HG02840 (cell line): ENCODE results near the gene PREX1.
"Not testable (repeated sequence)": the region's sequence is repeated elsewhere in the genome, so short reads cannot be mapped to it uniquely, and the experiment has no call there.

Experiments
- ATAC-seq: cut with Tn5 transposase; IDR thresholded peaks from one replicate; pipeline ENCODE4 v1.9.1; 2021; ENCODE audit warnings: mild to moderate bottlenecking, moderate library complexity, moderate number of reproducible peaks; ENCODE audit not compliant: unreplicated experiment, low FRiP score

Gene PREX1

GRCh38 chr20:48827855-48828733 lies at the start of gene PREX1:
Gene PREX1, minus strand, starts transcription at chr20:48827999. Its CDS starts 139 bp downstream, at chr20:48827860.
- ATAC-seq, result peak; percentile 40

DNA sequence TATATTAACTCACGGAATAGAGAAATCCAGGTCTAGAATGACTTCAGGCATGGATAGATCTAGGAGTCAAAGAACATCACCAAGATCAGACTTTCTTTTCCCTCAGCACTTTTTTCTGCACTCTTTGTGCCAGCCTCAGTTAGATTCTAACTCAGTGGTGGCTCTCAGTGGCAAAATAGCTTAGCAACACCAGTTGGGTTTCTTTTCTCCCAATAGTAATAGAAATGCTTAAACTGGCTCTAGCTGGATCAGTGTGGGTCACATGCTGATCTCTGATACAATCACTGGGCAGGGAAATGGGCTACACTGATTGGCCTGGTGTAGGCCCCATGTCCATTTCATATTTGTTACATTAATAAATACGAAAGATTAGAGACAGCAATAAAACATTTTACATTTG lies 49.5 kb upstream of the PREX1 start:
- no peak for ATAC-seq

DNA sequence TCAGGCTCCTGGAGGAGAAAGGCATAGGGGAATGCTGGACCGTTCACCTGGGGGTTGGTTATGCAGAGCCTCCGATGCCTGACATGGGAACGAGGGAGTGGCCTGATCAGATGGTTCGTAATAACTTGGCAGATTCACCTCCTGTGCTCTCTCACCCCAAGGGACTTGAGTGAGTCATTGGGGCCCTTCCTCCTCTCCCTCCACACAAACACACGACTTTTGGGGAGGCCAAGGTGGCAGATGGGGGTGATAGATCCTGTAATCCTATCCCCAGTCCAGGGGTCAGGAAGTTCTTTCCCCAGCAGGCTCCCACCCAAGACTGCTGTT lies 48.1 kb upstream of the PREX1 start:
- ATAC-seq, result no peak

GRCh38 chr20:48875233-48875913 lies 47.6 kb upstream of the PREX1 start:
- ATAC-seq, result no peak

- not testable (repeated sequence) for ATAC-seq
These were observed 41.6 kb upstream of the PREX1 start for GRCh38 chr20:48869442-48869841.

- no peak for ATAC-seq
These were observed 39.1 kb upstream of the PREX1 start for GRCh38 chr20:48866936-48867335.

- no peak for ATAC-seq
These were observed 37.0 kb upstream of the PREX1 start for GRCh38 chr20:48864738-48865318.

- no peak for ATAC-seq
These were observed 36.5 kb upstream of the PREX1 start for GRCh38 chr20:48864254-48864653.

DNA sequence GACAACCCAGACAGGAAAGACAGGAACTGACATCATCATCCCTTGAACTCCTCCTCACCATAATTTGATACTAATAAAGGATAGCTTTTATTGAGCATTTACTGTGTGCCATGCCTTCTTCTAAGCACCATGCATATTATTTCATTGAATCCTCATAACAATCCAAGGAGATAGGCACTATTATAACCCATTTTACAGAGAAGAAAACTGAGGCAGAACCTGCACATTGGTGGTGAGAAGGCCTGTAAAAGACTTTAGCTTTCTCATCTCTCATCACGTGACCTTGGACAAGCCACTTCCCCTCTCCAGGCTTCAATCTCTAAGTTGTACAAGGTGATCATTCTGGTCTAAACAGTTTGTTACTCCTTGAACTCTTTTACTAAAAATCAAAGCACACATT lies 34.5 kb upstream of the PREX1 start:
- ATAC-seq, result no peak

GRCh38 chr20:48861444-48861843 lies 33.6 kb upstream of the PREX1 start:
- no peak for ATAC-seq

DNA sequence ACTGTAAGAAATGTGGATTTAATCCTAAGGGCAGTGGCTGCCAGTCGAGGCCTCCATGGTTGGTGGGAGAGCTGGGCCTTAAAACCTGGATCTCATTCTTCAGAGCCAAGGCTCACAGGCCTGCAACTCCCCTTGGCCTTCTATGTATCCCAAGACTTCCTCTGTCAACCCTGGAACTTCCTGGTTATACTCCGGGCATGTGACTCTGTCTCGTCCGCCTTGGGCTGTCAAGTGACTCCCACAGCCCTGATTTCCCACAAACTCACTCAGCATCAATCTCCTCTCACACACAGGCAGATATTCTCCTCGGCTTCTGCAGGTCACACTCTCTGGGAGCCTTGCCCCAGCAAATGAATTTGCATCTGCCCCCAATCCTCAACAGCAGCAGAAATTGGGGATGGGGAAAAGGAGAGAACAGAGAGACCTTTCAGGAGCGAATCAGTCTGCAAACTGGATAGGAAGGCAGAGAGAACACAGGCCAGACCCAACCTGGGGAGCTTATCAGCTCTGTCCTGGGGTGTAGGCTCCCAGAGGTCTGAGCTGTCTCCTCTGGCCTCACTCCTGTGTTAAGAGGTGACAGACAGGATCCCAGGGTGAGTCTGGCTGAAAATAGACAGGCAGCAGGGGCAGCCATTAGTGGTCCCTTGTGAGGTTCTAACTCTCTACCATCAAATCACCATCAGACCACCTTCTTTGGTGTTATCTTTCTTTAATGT lies 30.4 kb upstream of the PREX1 start:
- no peak for ATAC-seq

DNA sequence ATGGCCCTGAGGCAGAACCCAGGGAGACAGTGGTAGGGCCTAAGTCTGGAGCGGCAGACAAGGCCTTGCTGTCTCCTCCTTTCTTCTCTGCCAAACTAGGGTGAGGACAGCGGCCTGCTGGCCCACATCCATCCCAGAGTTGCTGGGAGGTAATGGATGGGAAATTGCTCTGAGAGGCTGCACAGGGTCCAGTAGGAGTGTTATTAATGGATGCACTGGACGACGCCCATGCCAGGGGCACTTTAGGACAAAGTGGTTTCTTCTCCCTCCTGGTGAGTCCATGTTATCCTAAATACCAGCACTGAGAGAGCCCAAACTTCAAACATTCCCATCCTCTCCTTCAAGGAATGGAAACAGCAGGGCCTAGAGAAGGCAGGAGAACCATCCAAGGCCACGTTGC lies 28.3 kb upstream of the PREX1 start:
- no peak for ATAC-seq

- ATAC-seq, result no peak
These were observed 27.2 kb upstream of the PREX1 start for GRCh38 chr20:48855046-48855445.

GRCh38 chr20:48852609-48853008 lies 24.8 kb upstream of the PREX1 start:
- ATAC-seq, result no peak

GRCh38 chr20:48851579-48851978 lies 23.8 kb upstream of the PREX1 start:
- no peak for ATAC-seq

- ATAC-seq, result no peak
These were observed 23.1 kb upstream of the PREX1 start for GRCh38 chr20:48850977-48851299.

DNA sequence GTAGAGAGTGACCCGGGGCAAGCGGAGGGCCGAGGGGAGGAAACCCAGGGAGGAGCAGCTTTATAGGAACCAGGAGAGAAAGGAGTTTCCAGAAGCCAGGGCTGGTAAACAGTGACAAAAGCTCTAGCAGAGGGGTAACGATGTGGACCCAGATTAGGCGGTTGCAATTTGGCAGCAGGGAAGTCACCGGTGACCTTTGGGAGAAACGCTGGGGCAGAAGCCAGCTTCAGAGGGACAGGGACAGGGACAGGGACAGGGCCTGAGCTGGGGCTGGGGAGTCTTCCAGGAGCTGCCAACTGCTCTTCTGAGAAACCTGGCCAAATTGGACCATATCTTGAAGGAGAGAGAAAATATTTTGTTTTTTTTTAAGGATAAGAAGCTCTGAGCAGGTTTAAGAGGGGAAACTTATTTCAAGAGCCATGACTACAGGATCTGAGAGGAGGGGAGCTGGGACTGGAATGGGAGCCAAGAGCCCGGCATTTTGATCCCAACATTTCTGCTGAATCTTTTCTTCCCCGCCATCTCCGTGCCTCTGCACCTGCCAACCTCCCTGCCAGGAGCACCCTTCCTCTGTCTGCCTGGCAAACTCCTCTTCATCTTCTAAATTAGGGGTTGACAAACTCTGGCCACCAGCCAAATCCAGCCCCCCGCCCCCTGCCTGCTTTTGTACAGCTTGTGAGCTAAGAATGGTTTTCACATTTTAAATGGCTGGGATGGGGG lies 22.6 kb upstream of the PREX1 start:
- no peak for ATAC-seq

DNA sequence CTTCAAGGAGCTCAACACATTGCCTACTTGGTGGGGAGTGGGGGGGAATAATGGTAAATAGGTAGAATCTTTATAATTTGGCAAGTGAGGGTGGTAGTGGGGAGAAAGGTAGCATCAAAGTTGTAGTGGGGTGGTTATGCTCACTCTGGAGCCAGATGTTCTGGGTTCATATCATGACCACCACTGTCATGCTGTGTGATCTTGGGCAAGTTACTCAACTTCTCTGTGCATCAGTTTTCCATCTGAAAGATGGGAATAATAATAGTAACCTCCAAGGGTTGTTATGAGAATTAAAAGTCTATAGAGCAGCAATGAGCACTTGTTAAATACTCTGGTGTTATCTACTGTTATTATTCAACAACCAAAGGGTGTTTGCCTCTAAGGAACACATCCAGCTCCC lies 22.0 kb upstream of the PREX1 start:
- ATAC-seq, result no peak

DNA sequence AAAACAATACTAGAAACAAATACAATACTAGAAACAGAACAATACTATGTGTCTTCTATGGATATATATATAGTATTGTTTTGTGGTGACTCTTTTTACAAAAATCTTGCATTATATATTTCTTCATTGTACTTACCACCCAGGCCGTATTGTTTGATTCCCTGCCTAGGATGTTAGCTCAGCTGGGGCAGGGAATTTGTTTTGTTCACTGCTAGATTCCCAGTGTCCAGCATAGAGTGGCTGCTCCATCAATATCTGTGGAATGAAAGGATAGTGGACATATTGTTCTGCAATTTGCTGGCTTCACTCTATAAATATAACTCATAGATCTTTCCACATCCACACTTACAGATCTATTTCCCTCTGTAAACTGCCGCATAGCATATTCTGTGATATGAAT lies 21.5 kb upstream of the PREX1 start:
- no peak for ATAC-seq

DNA sequence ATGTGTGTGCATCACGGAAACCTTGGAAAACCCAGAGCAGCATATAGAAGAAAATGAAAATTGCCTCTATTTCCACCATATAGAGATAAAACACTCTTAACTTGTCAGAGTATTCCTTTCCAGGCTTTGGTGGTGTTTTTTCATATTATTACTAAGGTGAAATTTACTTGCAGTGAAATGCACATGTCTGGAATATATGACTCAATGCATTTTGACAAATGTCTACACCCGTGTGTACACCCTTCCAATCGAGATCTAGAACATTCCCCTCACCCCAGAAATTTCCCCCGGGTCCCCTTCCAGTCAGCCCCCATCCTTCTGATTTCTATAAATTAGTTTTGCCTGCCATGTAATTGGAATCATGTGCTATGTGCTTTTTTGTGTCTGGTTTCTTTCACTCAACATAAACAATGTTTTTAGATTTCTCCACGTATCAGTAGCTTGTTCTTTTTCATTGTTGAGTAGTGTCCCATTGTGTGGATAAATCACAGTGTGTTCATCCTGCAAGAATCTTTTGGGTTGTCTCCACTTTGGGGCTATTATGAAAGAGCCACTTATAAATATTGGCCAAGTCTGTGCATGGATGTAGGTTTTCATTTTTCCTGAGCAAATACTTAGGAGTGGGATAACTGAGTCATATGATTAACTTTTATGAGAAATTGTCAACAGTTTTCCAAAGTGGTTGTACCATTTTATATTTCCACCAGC lies 19.9 kb upstream of the PREX1 start:
- ATAC-seq, result no peak
